ENCODE data around the gene CCL26. TPM values are rescaled to one million over a fixed set of nuclear protein-coding genes. Genes with fewer than 3 reads are reported as not detected.

The CCL26 gene, protein sequence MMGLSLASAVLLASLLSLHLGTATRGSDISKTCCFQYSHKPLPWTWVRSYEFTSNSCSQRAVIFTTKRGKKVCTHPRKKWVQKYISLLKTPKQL
- not detected in 2 replicates for total RNA-seq (2014; rRNA removed; shearing (Covaris generic); ENCODE audit: low replicate concordance)

DNA sequence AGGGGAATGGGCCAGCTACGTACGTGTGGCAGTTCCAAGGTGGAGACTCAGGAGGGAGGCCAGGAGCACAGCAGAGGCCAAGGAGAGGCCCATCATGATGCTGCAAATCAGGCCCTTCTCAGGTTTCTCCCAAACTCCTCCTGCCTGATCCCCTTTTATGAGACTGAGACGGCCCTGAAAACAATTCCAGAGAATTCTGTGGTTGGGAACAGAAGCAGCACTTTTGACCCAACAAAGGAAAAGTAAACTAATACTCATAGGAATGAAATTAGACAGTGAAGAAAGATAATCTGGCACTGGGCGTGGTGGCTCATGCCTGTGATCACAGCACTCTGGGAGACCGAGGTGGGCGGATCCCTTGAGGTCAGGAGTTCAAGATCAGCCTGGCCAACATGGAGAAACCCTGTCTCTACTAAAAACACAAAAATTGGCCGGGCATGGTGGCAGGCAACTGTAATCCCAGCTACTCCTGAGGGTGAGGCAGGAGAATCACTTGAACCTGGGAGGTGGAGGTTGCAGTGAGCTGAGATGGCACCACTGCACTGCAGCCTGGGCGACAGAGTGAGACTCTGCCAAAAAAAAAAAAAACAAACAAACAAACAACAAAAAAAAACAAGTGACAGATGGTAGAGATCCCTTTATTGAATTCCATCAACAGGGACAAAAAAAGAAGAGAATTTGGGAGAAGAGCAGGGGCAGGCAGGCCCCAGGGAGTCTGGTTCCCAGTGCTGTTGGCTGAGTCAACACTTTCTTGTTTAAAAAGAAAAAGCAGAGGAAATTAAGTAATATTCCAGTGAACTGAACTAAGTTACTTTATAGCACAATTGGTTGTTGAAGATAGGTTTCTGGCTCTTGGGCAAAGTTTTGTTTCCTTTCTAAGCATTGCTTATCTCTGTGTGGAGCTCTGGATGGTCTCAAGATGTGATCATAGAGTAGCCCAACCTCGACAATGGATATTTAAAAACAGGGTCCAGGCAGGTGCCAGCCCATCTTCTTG is at the start of gene CCL26:
TSS of gene CCL26 (minus strand) at position 131 of the 997 bp plus-strand sequence. CDS start at position 96, 35 bp downstream.
- DNase-seq (ENCODE audit: low read depth): peak; percentile 78
- in situ Hi-C loops (cut with HindIII; ENCODE audit: low pct_unique_long_range_greater_than_20kb, low sequenced_read_pairs): no loop called here

DNA sequence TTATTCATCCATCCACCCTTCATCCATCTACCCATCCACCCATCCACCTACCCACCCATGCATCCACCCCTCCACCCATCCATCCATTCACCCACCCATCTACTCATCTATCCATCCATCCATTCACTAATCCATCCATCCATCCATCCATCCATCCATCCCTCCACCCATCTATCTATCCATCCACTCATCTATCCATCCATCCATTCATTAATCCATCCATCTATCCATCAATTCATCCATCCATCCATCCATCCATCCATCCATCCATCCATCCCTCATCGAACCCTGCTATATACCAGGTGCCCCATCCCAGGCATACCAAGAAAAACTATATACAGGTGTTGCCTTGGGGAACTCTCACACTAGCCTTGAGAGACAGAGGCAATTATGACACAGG is 48.7 kb upstream of the CCL26 start:
- in situ Hi-C loops (cut with HindIII; ENCODE audit: low pct_unique_long_range_greater_than_20kb, low sequenced_read_pairs): no loop called here
- DNase-seq (ENCODE audit: low read depth): no peak

DNA sequence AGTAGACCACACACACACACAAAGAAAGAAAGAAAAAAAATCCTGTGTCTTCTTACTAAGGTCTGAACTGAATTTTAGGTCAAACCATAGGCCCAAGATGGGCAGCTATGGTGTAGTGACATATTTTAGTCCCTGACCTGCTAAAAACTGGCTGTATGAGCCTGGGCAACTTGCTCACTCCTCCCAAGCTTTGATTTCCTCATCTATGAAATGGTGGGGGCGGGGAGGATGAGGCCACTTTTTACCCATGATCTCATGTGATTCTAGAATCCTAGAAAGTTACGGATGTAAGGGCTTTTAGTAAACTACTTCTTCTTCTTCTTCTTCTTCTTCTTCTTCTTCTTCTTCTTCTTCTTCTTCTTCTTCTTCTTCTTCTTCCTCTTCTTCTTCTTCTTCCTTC is 47.7 kb upstream of the CCL26 start:
- DNase-seq (ENCODE audit: low read depth): no peak
- in situ Hi-C loops (cut with HindIII; ENCODE audit: low pct_unique_long_range_greater_than_20kb, low sequenced_read_pairs): no loop called here

DNA sequence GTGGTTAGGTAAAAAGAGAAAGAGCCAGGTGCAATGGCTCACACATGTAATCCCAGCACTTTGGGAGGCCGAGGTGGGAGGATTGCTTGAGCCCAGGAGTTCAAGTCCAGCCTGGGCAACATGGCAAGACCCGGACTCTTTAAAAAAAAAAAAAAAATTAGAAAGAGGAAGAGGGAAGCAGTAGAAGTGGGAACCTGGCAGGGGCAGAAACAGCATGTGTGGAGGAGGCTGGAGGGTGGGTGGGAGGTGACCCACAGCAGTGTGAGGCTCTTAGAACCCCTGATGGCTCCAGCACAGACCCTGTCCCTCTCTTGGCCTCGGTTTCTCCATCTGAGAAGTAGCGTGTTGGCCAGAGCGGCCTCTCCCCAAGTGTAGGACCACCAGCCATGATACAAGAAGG is 46.5 kb upstream of the CCL26 start:
- in situ Hi-C loops (cut with HindIII; ENCODE audit: low pct_unique_long_range_greater_than_20kb, low sequenced_read_pairs): no loop called here
- no peak for DNase-seq (ENCODE audit: low read depth)

DNA sequence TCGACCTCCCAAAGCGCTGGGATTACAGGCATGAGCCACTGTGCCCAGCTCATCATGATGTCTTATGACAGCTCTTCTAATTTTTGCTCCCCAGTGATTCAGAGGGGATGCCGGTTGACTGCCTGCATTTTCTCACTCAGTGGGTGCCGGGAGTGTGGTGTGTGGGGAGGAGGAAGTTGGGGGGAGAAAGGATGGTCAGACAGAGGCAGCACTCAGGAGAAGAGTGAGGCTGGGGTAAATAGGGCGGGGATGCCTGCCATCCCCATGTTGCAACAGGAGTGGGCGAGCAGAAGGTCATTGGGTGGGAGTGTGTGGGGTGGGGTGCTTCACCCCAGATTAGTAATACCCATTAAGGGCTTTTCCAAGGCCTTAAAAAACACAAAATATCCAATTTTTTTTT is 45.1 kb upstream of the CCL26 start:
- in situ Hi-C loops (cut with HindIII; ENCODE audit: low pct_unique_long_range_greater_than_20kb, low sequenced_read_pairs): no loop called here

DNA sequence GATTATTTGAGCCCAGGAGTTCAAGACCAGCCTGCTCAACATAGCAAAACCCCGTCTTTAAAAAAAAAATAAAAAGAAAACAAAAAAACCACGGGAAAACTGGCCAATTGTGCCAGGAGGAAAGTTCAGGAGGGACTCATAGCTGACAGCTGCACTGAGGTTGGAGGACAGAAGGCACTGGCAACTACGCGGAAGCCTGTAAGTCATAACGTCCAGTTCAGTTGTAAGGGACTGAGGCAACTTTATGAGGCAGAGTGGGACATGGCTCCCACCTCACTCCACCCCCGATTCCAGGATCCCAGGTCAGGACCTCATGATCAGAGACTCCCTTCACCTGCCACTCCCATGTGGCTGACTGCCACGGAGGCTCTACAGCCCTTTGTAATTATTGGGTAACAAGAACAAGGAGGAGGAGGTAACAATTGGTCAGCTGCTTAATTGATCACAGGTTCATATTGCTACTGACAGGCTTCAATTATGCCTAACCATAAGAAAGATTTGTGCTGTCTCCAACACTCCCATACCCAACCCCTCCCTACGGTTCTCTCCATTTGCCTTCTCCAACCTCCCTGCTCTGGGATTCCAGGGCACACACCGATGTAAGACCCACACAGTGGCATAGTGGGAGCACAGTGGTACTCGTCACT is 43.5 kb upstream of the CCL26 start:
- no peak for DNase-seq (ENCODE audit: low read depth)
- in situ Hi-C loops (cut with HindIII; ENCODE audit: low pct_unique_long_range_greater_than_20kb, low sequenced_read_pairs): no loop called here

More for the DNA sequence above, 45.1 kb upstream of the CCL26 start:
- no peak for DNase-seq (ENCODE audit: low read depth)

DNA sequence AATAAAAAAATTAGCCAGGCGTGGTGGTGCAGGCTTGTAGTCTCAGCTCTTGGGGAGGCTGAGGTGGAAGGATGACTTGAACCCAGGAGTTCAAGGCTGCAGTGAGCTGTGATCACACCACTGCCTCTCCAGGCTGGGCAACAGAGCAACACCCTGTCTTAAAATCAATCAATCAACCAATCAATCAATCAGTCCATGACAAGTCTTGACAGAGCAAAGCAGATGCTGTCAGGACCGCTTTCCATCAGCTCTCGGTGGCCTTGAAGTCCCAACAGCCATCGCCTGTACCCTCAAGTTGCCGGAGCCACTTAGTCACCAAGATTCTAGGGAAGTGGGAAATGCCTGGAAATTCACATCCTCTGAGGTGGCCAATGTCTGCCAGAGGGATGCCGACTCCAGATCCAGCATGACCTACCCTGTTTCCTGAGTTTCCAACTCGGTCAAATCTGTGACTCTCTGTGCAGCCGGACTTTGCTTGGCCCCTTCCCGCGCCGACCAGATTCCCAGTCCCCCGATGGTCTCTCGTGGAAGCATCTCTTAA is 42.5 kb upstream of the CCL26 start:
- in situ Hi-C loops (cut with HindIII; ENCODE audit: low pct_unique_long_range_greater_than_20kb, low sequenced_read_pairs): no loop called here
- no peak for DNase-seq (ENCODE audit: low read depth)

DNA sequence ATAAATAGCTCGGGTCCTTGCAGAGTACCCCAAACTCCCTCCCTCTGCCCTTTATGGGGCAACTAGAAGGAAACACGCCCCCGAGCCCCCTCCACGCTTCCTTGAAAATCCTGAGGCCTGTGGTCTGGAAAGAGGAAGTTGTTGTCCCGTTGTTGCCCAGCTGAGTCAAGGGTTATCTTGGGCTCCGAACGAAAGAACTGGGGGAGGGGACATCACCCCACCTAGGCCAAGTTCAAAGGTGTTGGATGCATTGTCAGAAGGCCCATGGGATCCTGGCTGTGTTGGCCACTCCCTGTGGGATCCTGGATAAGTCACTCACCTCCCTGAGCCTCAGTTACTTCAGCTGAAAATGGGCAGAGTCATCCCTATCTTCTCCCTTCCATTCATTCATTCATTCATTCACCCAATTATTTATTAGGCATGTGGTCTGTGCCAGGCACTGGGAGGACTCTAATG is 41.8 kb upstream of the CCL26 start, which contains the start of gene CCL24:
TSS of gene CCL24 (minus strand) at position 26 of the 456 bp plus-strand sequence. CDS start 91 bp downstream, outside the sequence.
- in situ Hi-C loops (cut with HindIII; ENCODE audit: low pct_unique_long_range_greater_than_20kb, low sequenced_read_pairs): no loop called here
- no peak for DNase-seq (ENCODE audit: low read depth)

DNA sequence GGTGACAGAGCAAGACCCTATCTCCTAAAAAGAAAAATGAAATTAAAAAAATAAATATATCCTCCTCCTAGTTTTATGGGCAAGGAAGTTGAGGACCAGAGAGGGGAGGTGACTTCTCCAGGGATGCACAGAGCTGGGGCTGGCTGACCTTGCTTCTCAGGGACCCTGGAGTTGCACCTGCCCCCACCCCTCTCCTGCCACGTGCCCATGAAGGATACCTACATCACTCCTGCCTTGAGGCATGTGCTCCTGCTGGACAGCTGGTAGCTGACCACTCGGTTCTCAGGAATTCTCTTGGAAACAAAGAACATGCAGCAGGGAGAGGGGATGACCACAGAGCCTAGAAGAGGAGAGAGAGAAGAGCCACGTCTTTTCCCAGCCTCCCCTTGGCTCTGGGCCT is 41.1 kb upstream of the CCL26 start:
- no peak for DNase-seq (ENCODE audit: low read depth)
- in situ Hi-C loops (cut with HindIII; ENCODE audit: low pct_unique_long_range_greater_than_20kb, low sequenced_read_pairs): no loop called here

DNA sequence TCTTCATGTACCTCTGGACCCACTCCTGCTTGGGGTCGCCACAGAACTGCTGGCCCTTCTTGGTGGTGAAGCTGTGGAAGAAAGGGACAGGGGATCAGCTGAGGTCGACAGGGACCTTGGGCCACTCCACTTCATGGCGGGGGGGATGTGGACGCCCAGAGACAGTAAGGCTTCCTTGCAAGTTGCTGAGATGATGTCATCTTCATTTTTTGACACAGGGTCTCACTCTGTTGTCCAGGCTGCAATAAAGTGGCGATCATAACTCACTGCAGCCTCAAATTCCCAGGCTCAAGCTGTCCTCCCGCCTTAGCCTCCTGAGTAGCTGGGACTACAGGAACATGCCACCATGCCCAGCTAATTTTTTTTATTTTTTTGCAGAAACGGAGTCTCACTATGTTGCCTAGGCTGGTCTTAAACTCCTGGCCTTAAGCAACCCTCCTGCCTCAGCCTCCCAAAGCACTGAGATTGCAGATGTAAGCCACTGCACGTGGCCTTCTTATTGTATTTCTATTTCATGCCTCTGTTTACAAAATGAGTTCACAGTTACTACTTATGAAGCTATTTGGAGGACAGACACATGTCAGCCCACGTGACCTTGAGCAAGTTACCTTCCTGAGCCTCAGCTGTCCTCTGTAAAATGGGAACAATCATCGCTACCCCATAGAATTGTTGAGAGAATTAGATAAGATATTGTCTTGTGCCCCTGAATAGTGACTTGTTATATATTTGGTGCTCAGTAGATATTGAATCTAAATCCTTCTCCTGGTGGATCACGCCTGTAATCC is 40.1 kb upstream of the CCL26 start:
- in situ Hi-C loops (cut with HindIII; ENCODE audit: low pct_unique_long_range_greater_than_20kb, low sequenced_read_pairs): no loop called here
- no peak for DNase-seq (ENCODE audit: low read depth)

DNA sequence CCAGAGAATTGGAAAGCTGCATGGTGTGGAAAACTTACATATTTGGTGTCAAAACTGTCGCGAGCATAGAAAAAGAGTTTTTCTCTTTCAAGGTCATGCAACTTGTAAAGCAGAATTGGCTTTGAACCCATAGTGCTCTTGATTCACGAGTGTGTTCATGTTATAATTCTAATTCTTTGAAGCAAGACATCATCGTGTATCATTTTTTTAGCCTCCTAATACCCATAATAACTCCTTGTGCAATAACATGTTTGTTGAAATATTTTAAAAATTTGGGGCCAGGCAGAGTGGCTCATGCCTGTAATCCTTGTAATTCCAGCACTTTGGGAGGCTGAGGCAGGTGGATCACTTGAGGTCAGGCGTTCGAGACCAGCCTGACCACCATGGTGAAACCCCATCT is 37.4 kb upstream of the CCL26 start:
- in situ Hi-C loops (cut with HindIII; ENCODE audit: low pct_unique_long_range_greater_than_20kb, low sequenced_read_pairs): no loop called here
- DNase-seq (ENCODE audit: low read depth): no peak

DNA sequence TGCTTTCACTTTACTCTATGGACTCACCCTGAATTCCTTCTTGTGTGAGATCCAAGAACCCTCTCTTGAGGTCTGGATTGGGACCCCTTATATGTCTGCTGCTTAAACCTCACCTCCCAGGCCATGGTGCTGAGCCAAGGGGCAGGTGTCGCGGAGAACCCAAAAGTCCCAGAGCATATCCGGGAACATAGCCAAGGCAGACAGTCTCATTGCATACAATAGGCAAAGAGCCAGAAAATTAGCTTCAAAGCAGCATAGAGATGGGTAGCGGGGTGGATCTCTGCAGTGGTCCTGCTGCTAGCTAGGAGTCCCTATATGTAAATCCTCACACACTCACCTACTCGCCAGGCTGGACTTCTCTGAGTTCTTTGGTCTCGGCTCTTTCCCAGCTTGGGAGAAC is 36.1 kb upstream of the CCL26 start:
- no peak for DNase-seq (ENCODE audit: low read depth)
- in situ Hi-C loops (cut with HindIII; ENCODE audit: low pct_unique_long_range_greater_than_20kb, low sequenced_read_pairs): no loop called here

DNA sequence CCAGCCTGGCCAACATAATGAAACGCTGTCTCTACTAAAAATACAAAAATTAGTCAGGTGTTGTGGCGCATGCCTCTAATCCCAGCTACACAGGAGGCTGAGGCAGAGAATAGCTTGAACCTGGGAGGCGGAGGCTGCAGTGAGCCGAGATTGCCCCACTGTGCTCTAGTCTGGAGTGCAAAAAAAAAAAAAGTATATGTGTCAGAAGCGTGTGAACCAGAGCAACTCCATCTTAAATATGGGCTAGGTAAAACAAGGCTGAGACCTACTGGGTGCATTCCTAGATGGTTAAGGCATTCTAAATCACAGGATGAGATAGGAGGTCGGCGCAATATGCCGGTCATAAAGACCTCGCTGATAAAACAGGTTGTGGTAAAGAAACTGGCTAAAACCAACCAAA is 35.4 kb upstream of the CCL26 start:
- in situ Hi-C loops (cut with HindIII; ENCODE audit: low pct_unique_long_range_greater_than_20kb, low sequenced_read_pairs): no loop called here
- DNase-seq (ENCODE audit: low read depth): no peak

DNA sequence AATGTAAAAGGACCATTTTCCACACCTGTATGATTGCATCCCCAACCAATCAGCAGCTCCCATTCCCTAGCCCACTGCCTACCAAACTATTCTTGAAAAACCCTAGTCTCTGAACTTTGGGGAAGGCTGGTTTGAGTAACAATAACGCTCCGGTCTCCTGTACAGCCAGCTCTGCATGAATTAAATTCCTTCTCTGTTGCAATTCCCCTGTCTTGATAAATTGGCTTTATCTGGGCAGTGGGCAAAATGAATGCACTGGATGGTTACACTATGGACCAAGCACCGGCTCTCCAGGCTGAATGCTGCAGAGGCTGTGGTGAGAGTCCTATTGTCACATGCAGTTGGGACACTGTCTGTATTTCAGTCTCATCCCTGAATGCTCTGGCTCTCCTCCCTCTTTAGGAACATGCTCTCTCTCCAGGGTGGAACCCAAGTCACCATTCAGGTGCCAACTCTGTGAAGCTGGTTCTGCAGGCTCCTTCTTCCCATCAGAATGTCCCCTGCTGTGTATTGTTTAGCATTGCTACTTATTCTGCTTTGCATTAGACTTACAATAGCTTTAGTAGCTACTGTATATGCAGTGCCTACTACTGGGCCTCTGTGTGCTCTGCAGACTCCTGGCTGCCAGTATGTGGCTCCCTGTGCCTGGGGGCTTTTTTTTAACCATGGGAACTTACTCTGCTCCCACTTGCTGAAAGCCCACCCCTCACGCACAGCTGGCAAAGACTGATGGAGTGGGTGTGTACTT is 34.7 kb upstream of the CCL26 start:
- no peak for DNase-seq (ENCODE audit: low read depth)
- in situ Hi-C loops (cut with HindIII; ENCODE audit: low pct_unique_long_range_greater_than_20kb, low sequenced_read_pairs): no loop called here

DNA sequence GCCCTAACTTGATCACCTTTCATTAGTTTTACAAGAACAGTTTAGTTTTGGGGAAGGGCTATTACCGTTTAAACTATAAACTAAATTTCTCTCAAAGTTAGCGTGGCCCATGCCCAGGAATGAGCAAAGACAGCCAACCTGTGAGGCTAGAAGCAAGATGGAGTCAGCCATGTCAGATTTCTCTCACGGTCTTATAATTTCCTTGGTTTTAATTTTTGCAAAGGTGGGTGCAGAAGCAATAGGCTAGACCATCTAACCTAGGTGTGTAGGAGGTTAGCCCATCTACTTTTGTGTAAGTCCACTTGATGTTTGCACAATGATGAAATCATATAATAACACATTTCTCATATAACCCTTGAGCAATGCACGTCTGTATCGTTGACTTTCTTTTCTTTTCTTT is 32.7 kb upstream of the CCL26 start:
- no peak for DNase-seq (ENCODE audit: low read depth)
- in situ Hi-C loops (cut with HindIII; ENCODE audit: low pct_unique_long_range_greater_than_20kb, low sequenced_read_pairs): no loop called here

DNA sequence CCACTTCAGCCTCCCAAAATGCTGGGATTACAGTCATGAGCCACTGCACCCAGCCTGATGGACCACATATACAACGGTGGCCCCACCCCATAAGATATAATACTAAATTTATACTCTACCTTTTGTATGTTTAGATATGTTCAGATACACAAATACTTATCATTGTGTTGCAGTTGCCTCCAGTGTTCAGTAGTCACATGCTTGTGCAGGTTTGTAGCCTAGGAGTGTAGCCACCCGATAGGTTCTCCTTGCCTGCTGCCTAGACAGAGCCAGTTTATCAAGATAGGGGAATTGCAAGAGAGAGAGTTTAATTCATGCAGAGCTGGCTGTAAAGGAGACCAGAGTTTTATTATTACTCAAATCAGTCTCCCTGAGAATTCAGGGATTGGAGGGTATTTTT is 32.0 kb upstream of the CCL26 start:
- DNase-seq (ENCODE audit: low read depth): no peak
- in situ Hi-C loops (cut with HindIII; ENCODE audit: low pct_unique_long_range_greater_than_20kb, low sequenced_read_pairs): no loop called here

DNA sequence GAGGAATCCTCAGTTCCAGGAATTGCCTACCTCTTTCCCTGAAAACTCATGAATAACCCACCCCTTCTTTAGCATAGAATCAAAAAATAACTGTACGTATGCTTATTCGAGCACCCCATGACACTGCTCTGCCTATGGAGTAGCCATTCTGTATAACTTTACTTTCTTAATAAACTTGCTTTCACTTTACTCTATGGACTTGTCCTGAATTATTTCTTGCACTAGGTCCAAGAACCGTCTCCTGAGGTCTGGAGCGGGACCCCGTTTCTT is 30.5 kb upstream of the CCL26 start:
- in situ Hi-C loops (cut with HindIII; ENCODE audit: low pct_unique_long_range_greater_than_20kb, low sequenced_read_pairs): no loop called here
- no peak for DNase-seq (ENCODE audit: low read depth)

DNA sequence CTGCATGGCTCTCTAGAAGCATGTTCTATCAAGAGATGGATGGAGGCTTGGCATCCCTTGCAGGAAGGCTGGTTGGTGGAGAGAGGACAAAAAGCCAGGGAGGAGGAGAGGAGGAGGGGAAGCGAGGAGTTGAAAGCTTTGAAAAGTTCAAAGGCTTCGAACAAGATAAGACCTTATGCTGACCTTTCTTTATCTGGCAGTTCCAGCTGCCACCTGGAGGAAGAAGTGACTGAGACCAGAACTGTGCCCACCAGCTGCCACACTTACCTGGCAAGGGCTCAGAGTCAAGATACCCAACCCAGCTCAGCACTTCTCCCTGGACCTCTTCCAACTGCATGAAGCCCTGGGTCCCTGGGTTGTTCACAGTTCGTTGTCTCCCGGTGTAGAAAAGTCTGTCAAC is 26.8 kb upstream of the CCL26 start:
- in situ Hi-C loops (cut with HindIII; ENCODE audit: low pct_unique_long_range_greater_than_20kb, low sequenced_read_pairs): no loop called here
- no peak for DNase-seq (ENCODE audit: low read depth)
